H1 (cell line): Measurements from ENCODE around the gene CD300H.
"Not testable (repeated sequence)": the region's sequence is repeated elsewhere in the genome, so short reads cannot be mapped to it uniquely, and the experiment has no call there.

Experiments used
- FOSL1 ChIP-seq: IDR thresholded peaks from 2 replicates; pipeline ENCODE4 v1.6.1; 2011; ENCODE audit warnings: mild to moderate bottlenecking, low read depth, low read length, moderate library complexity; ENCODE audit not compliant: insufficient read depth
- JUN ChIP-seq: IDR thresholded peaks from 2 replicates; pipeline ENCODE4 v1.6.1; 2011; ENCODE audit warnings: low read depth, mild to moderate bottlenecking, improper control_type of control experiment, low read length
- RXRA ChIP-seq: IDR thresholded peaks from 2 replicates; pipeline ENCODE4 v1.6.1; 2011; ENCODE audit warnings: low read depth, mild to moderate bottlenecking, low read length, moderate library complexity; ENCODE audit not compliant: insufficient read depth
- SIN3A ChIP-seq, 2 experiments: IDR thresholded peaks in 1 of 2; conservative IDR thresholded peaks in 1 of 2; 2 replicates each; pipeline ENCODE4 v1.6.1; 2011 to 2012; ENCODE audit warnings: low read length in 2 of 2, improper control_type of control experiment in 1 of 2, low read depth in 1 of 2, mild to moderate bottlenecking in 1 of 2
- SP1 ChIP-seq: IDR thresholded peaks from 2 replicates; pipeline ENCODE4 v1.6.1; 2011; ENCODE audit warnings: low read depth, low read length
- SUZ12 ChIP-seq: fragments of 200-600 bp; sonication (generic); IDR thresholded peaks from 2 replicates; pipeline ENCODE4 v1.6.1; 2012; ENCODE audit warnings: mild to moderate bottlenecking, inconsistent platforms, low read length, moderate library complexity, mixed read lengths
- YY1 ChIP-seq: IDR thresholded peaks from 2 replicates; pipeline ENCODE4 v1.6.1; 2011; ENCODE audit warnings: low read depth, mild to moderate bottlenecking, low read length
- TF ChIP-seq, protein P1 (sequence below): IDR thresholded peaks from 2 replicates; pipeline ENCODE4 v1.6.1; 2012; ENCODE audit warnings: inconsistent platforms
- TF ChIP-seq, protein P2 (sequence below), 3 experiments: IDR thresholded peaks; 1 replicate in 2 of 3; 2 replicates in 1 of 3; pipeline versions ENCODE4 v1.5.1 to v1.6.1; 2011; ENCODE audit warnings: low read length in 3 of 3, mild to moderate bottlenecking in 3 of 3, inconsistent platforms in 2 of 3, low read depth in 1 of 3, moderate library complexity in 1 of 3; ENCODE audit not compliant: insufficient read depth in 1 of 3; ENCODE audit errors: control extremely low read depth in 1 of 3
- TF ChIP-seq, protein P3 (sequence below): IDR thresholded peaks from 2 replicates; pipeline ENCODE4 v1.6.1; 2011; ENCODE audit warnings: low read length, improper control_type of control experiment

DNA sequence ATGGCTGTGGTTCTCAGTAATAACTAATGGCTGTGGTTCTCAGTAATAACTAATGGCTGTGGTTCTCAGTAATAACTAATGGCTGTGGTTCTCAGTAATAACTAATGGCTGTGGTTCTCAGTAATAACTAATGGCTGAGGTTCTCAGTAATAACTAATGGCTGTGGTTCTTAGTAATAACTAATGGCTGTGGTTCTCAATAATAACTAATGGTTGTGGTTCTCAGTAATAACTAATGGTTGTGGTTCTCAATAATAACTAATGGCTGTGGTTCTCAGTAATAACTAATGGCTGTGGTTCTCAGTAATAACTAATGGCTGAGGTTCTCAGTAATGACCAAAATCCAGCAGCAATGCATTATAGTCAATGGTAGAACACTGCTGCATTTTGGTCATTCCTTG, 6.3 kb upstream of the CD300H start:
- TF ChIP-seq YY1; SP1; JUN; FOSL1; SIN3A (conservative IDR thresholded peaks at IDR 0.05 in 1 of 2, IDR thresholded peaks at IDR 0.05 in 1 of 2; ENCODE audit: low read depth in 1 of 2, low read length in 2 of 2); RXRA; SUZ12: not testable (repeated sequence)
- TF ChIP-seq, protein P1, sequence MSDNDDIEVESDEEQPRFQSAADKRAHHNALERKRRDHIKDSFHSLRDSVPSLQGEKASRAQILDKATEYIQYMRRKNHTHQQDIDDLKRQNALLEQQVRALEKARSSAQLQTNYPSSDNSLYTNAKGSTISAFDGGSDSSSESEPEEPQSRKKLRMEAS = not testable (repeated sequence)
- TF ChIP-seq, protein P2, sequence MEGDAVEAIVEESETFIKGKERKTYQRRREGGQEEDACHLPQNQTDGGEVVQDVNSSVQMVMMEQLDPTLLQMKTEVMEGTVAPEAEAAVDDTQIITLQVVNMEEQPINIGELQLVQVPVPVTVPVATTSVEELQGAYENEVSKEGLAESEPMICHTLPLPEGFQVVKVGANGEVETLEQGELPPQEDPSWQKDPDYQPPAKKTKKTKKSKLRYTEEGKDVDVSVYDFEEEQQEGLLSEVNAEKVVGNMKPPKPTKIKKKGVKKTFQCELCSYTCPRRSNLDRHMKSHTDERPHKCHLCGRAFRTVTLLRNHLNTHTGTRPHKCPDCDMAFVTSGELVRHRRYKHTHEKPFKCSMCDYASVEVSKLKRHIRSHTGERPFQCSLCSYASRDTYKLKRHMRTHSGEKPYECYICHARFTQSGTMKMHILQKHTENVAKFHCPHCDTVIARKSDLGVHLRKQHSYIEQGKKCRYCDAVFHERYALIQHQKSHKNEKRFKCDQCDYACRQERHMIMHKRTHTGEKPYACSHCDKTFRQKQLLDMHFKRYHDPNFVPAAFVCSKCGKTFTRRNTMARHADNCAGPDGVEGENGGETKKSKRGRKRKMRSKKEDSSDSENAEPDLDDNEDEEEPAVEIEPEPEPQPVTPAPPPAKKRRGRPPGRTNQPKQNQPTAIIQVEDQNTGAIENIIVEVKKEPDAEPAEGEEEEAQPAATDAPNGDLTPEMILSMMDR (IDR thresholded peaks at IDR 0.05; ENCODE audit: control extremely low read depth in 1 of 3, insufficient read depth in 1 of 3, low read depth in 1 of 3, low read length in 3 of 3) = not testable (repeated sequence)
- TF ChIP-seq, protein P3, sequence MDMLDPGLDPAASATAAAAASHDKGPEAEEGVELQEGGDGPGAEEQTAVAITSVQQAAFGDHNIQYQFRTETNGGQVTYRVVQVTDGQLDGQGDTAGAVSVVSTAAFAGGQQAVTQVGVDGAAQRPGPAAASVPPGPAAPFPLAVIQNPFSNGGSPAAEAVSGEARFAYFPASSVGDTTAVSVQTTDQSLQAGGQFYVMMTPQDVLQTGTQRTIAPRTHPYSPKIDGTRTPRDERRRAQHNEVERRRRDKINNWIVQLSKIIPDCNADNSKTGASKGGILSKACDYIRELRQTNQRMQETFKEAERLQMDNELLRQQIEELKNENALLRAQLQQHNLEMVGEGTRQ = not testable (repeated sequence)
